GM19372 (cell line): ENCODE data around the gene ARHGAP45.

ENCODE experiments used
- ATAC-seq: cut with Tn5 transposase; IDR thresholded peaks from one replicate; pipeline ENCODE4 v1.9.1; 2021; ENCODE audit warnings: mild to moderate bottlenecking, low read depth, moderate library complexity; ENCODE audit not compliant: unreplicated experiment

Gene ARHGAP45

GRCh38 chr19:1103132-1103707 lies 36.3 kb downstream of the ARHGAP45 start:
- no peak for ATAC-seq

- peak; percentile 80 for ATAC-seq
These were observed 36.8 kb downstream of the ARHGAP45 start, which contains the start of gene GPX4 for GRCh38 chr19:1103708-1104310. GPX4 (plus strand) TSS chr19:1103994; CDS start chr19:1104044, 50 bp downstream.

DNA sequence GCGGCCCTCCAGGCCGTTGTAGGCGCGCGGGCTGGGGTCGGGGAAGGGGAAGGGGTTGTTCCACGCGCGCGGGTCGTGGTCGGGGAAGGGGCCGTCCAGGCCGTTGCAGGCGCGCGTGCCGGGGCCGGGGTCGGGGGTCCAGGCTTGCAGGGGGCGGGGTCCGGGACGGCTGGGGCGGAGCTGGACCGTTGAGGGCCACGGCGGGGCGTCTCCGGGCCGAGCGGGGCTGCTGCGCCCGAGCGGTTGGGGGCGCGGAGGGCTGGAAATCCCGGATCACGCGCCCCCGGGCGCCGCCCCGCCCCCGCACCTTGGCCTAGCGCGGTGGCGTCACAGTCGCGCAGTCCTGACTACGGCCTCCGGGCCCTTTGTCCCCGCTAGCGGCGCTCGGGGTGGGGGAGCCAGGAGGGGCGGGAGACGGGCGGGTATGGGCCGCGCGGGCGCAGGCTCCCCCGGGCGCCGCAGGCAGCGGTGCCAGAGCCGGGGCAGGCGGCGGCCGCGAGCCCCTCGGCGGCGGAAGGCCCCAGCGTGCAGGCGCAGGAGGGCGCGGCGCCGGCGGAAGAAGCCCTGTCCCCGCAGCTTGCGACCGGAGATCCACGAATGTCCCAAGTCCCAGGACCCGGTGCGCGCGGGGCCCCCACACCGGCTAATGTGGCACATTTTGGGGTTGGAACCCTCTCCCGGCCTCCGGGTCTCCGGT lies 37.5 kb downstream of the ARHGAP45 start:
- ATAC-seq: peak; percentile 35

- no peak for ATAC-seq
These were observed 38.3 kb downstream of the ARHGAP45 start for GRCh38 chr19:1105008-1105872.

DNA sequence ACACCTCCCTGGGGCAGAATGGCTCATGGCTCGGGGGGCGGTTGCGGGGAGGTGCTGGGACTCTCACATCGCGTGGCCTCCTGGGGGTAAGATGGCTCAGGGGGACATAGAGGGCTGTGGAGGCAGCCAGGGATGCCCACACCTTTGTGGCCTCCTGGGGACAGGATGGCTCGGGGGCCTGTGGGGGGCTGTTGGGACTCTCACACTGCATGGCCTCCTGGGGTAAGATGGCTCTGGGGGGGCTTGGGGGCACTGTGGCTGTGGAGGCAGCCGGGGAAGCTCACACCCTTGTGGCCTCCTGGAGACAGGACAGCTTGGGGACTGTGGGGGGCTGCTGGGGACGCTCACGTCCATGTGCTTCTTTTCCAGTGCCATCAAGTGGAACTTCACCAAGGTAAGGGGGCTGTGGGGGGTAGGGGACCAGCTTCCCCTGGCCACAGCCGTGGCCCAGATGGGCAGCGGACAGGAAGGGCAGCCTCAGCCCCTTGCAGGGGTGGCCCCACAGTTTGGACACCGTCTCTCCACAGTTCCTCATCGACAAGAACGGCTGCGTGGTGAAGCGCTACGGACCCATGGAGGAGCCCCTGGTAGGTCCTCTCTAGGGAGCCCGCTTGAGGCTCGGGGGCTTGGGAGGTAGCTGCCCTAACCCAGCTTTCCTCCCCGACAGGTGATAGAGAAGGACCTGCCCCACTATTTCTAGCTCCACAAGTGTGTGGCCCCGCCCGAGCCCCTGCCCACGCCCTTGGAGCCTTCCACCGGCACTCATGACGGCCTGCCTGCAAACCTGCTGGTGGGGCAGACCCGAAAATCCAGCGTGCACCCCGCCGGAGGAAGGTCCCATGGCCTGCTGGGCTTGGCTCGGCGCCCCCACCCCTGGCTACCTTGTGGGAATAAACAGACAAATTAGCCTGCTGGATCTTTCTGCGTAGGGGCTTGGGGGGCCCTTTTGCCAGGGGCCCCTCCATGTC lies 39.2 kb downstream of the ARHGAP45 start:
- ATAC-seq: no peak

- no peak for ATAC-seq
These were observed 40.1 kb downstream of the ARHGAP45 start for GRCh38 chr19:1106841-1107660.

- no peak for ATAC-seq
These were observed 40.8 kb downstream of the ARHGAP45 start for GRCh38 chr19:1107661-1108261.

GRCh38 chr19:1108291-1109031 lies 41.5 kb downstream of the ARHGAP45 start:
- no peak for ATAC-seq

DNA sequence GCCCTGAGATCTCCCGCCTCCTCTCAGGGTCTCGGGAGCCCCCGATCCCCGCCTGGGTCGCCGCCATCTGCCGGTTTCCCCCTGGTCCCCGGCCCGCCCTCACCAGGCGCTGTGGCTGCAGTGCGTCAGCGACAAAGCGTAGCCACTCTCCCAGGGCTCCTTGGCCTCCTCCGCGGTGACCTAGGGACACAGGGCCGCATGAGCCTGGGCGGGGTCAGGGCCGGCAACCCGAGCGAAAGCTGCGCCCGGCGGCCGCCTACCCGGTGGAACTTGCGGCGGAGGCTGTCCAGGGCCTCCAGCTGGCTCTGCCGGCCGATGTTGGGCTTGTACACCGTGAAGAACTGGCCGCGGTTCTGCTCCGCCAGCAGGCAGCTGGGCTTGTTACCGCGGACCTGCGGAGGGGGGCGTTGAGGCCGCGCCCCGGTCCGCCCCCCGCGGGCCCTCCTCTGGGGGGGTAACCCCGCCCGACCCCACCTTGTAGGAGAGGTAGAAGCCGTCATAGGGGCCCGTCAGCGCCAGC lies 42.1 kb downstream of the ARHGAP45 start:
- ATAC-seq: no peak

GRCh38 chr19:1109697-1110671 lies 43.0 kb downstream of the ARHGAP45 start:
- ATAC-seq: no peak

DNA sequence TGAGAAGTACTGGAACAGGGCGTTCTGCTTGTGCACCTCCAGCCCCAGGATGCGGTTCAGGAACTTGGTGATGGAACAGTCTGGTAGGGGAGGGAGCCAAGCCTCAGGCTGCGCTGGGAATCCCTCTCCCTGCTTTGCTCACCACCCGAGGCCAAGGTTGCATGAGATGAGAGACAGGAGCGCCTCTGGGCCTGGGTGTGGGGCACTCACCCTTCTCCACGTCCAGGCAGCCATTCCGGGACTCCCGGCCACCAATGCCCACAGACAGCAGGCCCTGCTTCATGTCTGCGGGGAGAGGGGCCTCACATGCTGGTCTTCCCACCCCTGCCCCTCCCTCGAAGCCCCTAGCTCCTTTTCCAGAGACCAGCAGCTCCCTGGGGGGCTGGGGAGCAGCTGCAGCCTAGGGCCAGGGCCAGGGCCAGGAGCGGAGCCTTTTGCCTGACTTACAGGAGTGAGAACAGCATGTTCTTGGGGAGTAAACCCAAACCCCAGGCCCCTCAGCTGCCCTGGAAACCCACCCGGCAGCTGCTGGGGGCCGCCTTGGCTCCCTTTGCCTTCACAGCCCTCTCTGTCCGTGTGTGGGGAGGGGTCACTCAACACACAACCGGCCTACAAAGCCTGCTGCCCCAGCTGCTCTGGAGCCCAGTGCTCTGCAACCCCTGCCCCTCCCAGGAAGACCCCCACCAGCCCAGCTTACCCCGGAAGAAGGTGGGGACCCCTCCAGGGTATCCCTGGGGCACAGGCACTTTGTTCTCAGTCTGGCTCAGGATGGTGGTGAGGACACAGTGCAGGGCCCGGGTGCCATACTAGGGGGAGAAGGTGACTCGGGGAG lies 44.1 kb downstream of the ARHGAP45 start:
- ATAC-seq: no peak

GRCh38 chr19:1111641-1112267 lies 44.8 kb downstream of the ARHGAP45 start:
- ATAC-seq: no peak

DNA sequence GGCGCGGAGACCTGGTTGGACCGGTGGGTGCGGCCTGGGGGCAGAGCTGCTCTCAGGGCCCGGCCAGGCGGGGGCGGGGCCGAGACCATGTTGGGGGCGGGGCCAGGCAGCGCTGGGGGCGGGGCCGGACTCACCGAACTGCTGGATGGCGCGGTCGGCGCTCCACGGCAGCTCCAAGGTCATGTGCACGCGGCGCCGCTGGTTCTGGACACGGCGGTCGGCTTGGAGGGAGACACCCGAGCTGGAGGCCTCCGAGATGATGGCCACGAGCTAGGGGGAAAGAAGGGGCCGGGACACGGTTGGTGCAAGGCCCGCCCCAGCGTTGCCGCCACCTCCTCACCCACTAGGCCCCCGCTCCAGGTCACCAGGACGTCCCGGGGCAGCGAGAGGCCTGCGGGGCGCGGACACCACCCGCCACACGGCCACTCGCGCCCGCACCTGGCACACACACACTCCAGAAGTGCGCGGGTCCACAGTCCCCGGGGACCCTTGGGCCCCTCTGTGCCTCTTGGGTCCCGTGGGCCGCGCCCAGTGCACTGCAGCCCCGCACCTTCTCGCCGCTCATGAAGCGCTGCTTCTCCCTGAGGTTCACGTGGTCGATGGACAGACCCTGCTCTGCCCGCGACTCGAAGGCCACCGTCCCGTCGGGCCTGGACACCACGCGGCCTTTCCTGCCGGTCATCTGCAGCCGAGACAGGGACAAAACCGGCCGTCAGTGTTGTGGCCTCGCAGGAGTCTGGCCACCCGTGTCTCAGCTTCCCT lies 45.5 kb downstream of the ARHGAP45 start:
- no peak for ATAC-seq
